Endothelial cell (in vitro differentiated cells): ENCODE measurements around the gene MED23. TPM values are rescaled to one million over a fixed set of nuclear protein-coding genes. Genes with fewer than 3 reads are reported as not detected.

ENCODE experiments used
- DNase-seq: peaks from one replicate; pipeline ENCODE4 v3.0.0; 2021; ENCODE audit warnings: low spot score
- H3K27ac Mint-ChIP-seq: one replicate; pipeline ENCODE4 v1.8.0; 2021; ENCODE audit warnings: mixed read lengths, inconsistent platforms; ENCODE audit not compliant: unreplicated experiment
- H3K27me3 Mint-ChIP-seq: one replicate; pipeline ENCODE4 v1.8.0; 2021; ENCODE audit warnings: mild to moderate bottlenecking, moderate library complexity, mixed read lengths, inconsistent platforms; ENCODE audit not compliant: unreplicated experiment
- H3K36me3 Mint-ChIP-seq: one replicate; pipeline ENCODE4 v1.8.0; 2021; ENCODE audit warnings: mild to moderate bottlenecking, low read depth, mixed read lengths, inconsistent platforms; ENCODE audit not compliant: unreplicated experiment
- H3K4me1 Mint-ChIP-seq: one replicate; pipeline ENCODE4 v1.8.0; 2021; ENCODE audit warnings: mild to moderate bottlenecking, mixed read lengths, inconsistent platforms; ENCODE audit not compliant: unreplicated experiment
- H3K4me3 Mint-ChIP-seq: one replicate; pipeline ENCODE4 v1.8.0; 2021; ENCODE audit warnings: mild to moderate bottlenecking, mixed read lengths, inconsistent platforms; ENCODE audit not compliant: unreplicated experiment
- H3K9me3 Mint-ChIP-seq: one replicate; pipeline ENCODE4 v1.8.0; 2021; ENCODE audit warnings: mixed read lengths, inconsistent platforms; ENCODE audit not compliant: unreplicated experiment
- CTCF ChIP-seq: fragments of 200-600 bp; sonication (generic); IDR thresholded peaks from one replicate; pipeline ENCODE4 v1.5.0; 2021; ENCODE audit warnings: antibody characterized with exemption; ENCODE audit not compliant: unreplicated experiment
- total RNA-seq: library from RNA; stranded (reverse); fragmentation: NEBNext Ultra II Directional; extraction: Animal tissue kit (Norgen Biotek cat#: 25700); gene quantifications from one replicate; pipeline ENCODE4 v1.2.1, GENCODE V29; 2021; ENCODE audit not compliant: unreplicated experiment

MED23 gene
- total RNA-seq, 1 donor from 2014 or later, result 32.1 TPM

DNA sequence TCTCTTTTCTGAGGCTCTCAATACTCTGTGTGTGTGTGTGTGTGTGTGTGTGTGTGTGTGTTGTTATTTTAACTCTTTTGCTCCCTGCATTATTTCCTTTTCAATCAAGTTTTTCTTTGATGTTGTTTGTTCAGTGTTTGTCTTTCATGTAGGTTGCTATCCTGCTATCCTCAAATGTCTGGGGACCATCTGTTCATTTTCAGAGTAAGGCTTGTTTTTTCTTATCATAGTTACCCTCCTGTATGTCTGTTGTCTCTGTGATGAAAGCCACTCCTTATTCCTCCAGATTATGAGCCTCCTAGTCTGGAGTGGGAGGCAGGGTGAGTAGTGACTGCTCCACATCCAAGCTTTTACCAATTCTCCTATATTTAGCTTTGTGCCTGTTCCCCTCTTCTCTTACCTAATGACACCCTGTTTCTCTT, 18.2 kb upstream of the MED23 start:
- no peaks in the 10 kb centered on the region for H3K9me3 Mint-ChIP-seq
- no peak for TF ChIP-seq CTCF
- H3K4me3 Mint-ChIP-seq, result no peak overlapping the region
- no peaks in the 10 kb centered on the region for H3K36me3 Mint-ChIP-seq
- no peak for DNase-seq
- H3K4me1 Mint-ChIP-seq, result no peaks in the 10 kb centered on the region
- H3K27me3 Mint-ChIP-seq, result peaks cover 2% of the 10 kb centered on the region
- H3K27ac Mint-ChIP-seq, result no peak overlapping the region

GRCh38 chr6:131645846-131646245, 17.8 kb upstream of the MED23 start:
- no peaks in the 10 kb centered on the region for H3K36me3 Mint-ChIP-seq
- H3K27ac Mint-ChIP-seq, result no peak overlapping the region
- H3K27me3 Mint-ChIP-seq, result peaks cover 2% of the 10 kb centered on the region
- no peak for TF ChIP-seq CTCF
- H3K4me1 Mint-ChIP-seq, result no peaks in the 10 kb centered on the region
- H3K4me3 Mint-ChIP-seq, result no peak overlapping the region
- DNase-seq, result no peak
- H3K9me3 Mint-ChIP-seq, result no peaks in the 10 kb centered on the region

- H3K9me3 Mint-ChIP-seq, result no peaks in the 10 kb centered on the region
- TF ChIP-seq CTCF, result no peak
- no peaks in the 10 kb centered on the region for H3K4me1 Mint-ChIP-seq
- DNase-seq, result no peak
- H3K27me3 Mint-ChIP-seq, result peaks cover 2% of the 10 kb centered on the region
- no peak overlapping the region for H3K27ac Mint-ChIP-seq
- H3K4me3 Mint-ChIP-seq, result no peak overlapping the region
- no peaks in the 10 kb centered on the region for H3K36me3 Mint-ChIP-seq
Observed at GRCh38 chr6:131644921-131645320, 16.9 kb upstream of the MED23 start.

GRCh38 chr6:131643855-131644460, 15.9 kb upstream of the MED23 start:
- Mint-ChIP-seq H3K4me3 (no peak overlapping the region), H3K4me1 (no peaks in the 10 kb centered on the region), H3K27me3 (peaks cover 2% of the 10 kb centered on the region), H3K27ac (no peak overlapping the region), H3K9me3 (no peaks in the 10 kb centered on the region), H3K36me3 (no peaks in the 10 kb centered on the region)
- no peak for TF ChIP-seq CTCF
- DNase-seq, result no peak

GRCh38 chr6:131642987-131643611, 15.1 kb upstream of the MED23 start:
- no peak for DNase-seq
- Mint-ChIP-seq H3K9me3 (no peaks in the 10 kb centered on the region), H3K27ac (no peak overlapping the region), H3K36me3 (no peaks in the 10 kb centered on the region), H3K4me3 (no peak overlapping the region), H3K4me1 (no peaks in the 10 kb centered on the region), H3K27me3 (peaks cover 2% of the 10 kb centered on the region)
- TF ChIP-seq CTCF, result no peak
